NB4 (cell line): Measurements from ENCODE around the gene CFAP46.
"Not testable (repeated sequence)": the region's sequence is repeated elsewhere in the genome, so short reads cannot be mapped to it uniquely, and the experiment has no call there.

Source experiments
- DNase-seq: peaks from one replicate; pipeline ENCODE4 v3.0.0; 2010; ENCODE audit warnings: low read depth
- H3K4me3 ChIP-seq: one replicate; pipeline ENCODE4 v1.5.1; 2011; ENCODE audit warnings: mild to moderate bottlenecking, low read depth, low read length, moderate library complexity
- MYC ChIP-seq: IDR thresholded peaks from 2 replicates; pipeline ENCODE4 v1.6.1; 2011; ENCODE audit warnings: low read depth, low read length
- POLR2A ChIP-seq: IDR thresholded peaks from 2 replicates; pipeline ENCODE4 v1.6.1; 2011; ENCODE audit warnings: mild to moderate bottlenecking; ENCODE audit not compliant: insufficient read length; ENCODE audit errors: extremely low read depth
- TF ChIP-seq, protein P1 (sequence below): IDR thresholded peaks from one replicate; pipeline ENCODE4 v1.5.1; 2012; ENCODE audit warnings: low read depth, low read length
- TF ChIP-seq, protein P2 (sequence below): IDR thresholded peaks from 2 replicates; pipeline ENCODE4 v1.6.1; 2011; ENCODE audit warnings: low read depth, low read length

The CFAP46 gene

GRCh38 chr10:132904181-132904813, 38.1 kb downstream of the CFAP46 start:
- TF ChIP-seq, protein P1, sequence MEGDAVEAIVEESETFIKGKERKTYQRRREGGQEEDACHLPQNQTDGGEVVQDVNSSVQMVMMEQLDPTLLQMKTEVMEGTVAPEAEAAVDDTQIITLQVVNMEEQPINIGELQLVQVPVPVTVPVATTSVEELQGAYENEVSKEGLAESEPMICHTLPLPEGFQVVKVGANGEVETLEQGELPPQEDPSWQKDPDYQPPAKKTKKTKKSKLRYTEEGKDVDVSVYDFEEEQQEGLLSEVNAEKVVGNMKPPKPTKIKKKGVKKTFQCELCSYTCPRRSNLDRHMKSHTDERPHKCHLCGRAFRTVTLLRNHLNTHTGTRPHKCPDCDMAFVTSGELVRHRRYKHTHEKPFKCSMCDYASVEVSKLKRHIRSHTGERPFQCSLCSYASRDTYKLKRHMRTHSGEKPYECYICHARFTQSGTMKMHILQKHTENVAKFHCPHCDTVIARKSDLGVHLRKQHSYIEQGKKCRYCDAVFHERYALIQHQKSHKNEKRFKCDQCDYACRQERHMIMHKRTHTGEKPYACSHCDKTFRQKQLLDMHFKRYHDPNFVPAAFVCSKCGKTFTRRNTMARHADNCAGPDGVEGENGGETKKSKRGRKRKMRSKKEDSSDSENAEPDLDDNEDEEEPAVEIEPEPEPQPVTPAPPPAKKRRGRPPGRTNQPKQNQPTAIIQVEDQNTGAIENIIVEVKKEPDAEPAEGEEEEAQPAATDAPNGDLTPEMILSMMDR, result peak; percentile 96
- TF ChIP-seq, protein P2, sequence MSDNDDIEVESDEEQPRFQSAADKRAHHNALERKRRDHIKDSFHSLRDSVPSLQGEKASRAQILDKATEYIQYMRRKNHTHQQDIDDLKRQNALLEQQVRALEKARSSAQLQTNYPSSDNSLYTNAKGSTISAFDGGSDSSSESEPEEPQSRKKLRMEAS, result 0 out of 2 replicates have a peak, but pooled peaks have one; percentile 9
- TF ChIP-seq MYC, result no peak
- DNase-seq, result peak; percentile 64
- no peak overlapping the region for H3K4me3 ChIP-seq

GRCh38 chr10:132902656-132903575, 39.5 kb downstream of the CFAP46 start:
- H3K4me3 ChIP-seq, DNase-seq: not testable (repeated sequence)

- TF ChIP-seq POLR2A, result no peak
- TF ChIP-seq, protein P2, result no peak
These were observed 41.0 kb downstream of the CFAP46 start for GRCh38 chr10:132901351-132901750.

GRCh38 chr10:132900211-132900756, 42.1 kb downstream of the CFAP46 start:
- no peak overlapping the region for H3K4me3 ChIP-seq
- no peak for DNase-seq
- TF ChIP-seq POLR2A (no peak), MYC (no peak)
- TF ChIP-seq, protein P2, result no peak
- TF ChIP-seq, protein P1, result no peak

More at GRCh38 chr10:132901351-132901750, 41.0 kb downstream of the CFAP46 start:
- DNase-seq, result no peak
- H3K4me3 ChIP-seq, result no peak overlapping the region

DNA sequence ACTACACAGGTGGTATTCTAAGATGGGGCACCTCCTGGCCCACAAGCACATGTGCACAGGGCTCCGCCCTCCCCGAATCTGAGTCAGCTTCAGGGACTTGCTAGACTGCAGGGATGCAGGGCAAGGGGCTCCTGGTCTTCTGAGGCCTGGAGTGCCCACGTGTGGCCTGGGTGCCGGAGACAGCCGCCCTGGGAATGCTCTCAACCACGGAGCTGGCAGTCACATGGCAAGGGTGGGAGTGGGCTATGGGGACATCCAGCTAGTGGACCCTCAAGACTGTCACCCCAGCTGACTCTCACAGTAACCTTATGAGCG, 42.7 kb downstream of the CFAP46 start:
- no peak for TF ChIP-seq MYC
- TF ChIP-seq, protein P2, result no peak
- TF ChIP-seq, protein P1, result no peak
- TF ChIP-seq POLR2A, result no peak
- no peak overlapping the region for H3K4me3 ChIP-seq
- DNase-seq, result no peak

- TF ChIP-seq, protein P1, result no peak
- TF ChIP-seq, protein P2, result no peak
- TF ChIP-seq MYC, result no peak
- DNase-seq, result no peak
These were observed 43.2 kb downstream of the CFAP46 start for GRCh38 chr10:132899054-132899750.

More at GRCh38 chr10:132899054-132899750, 43.2 kb downstream of the CFAP46 start:
- no peak overlapping the region for H3K4me3 ChIP-seq
